GM21619 (cell line): ENCODE results near the gene APCDD1L.
A peak's percentile ranks its signal among the peaks of the same experiment; 100 is the strongest.

Experiments used
- ATAC-seq: cut with Tn5 transposase; IDR thresholded peaks from one replicate; pipeline ENCODE4 v1.9.1; 2021; ENCODE audit not compliant: unreplicated experiment

Gene APCDD1L

GRCh38 chr20:58467572-58468527, 47.3 kb downstream of the APCDD1L start:
- no peak for ATAC-seq

DNA sequence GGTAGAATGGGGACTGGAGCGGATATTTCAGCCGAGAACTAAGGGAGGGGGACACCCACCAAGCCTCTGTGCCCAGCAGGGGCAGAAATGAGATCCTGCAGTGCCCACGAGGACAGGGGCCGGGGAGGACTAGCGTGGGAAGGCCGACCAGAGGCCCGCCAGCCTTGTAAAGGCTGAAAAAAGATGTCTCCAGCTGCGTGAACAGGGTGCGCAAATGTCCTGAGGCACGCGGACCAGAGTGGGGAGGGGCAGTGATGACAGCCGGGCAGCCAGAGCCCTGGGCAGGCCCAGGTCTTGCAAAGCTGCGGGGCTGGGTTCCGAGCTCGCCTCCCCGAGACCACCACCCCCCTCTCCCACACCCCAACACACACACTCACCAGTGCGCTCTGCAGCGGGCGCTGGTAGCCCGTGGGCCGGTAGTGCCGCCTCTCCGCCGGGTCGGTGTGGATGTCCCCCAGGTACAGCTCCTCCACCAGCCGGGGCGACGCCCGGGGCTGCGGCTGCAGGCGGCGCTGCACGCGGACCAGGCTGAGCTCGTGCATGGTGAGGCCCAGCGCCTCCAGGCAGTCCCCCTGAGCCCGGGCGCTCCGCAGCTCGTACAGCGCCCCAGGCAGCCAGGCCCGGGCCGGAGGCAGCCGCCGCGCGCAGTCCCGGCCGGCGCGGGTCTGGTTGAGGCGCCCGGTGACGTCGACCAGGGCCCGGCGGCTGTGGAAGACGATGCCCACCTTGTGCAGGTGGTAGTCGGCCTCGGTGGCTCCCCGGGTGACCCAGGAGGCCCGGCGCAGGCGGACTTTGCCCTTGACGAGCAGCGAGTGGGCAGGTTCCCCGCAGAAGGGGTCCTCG, 48.2 kb downstream of the APCDD1L start:
- no peak for ATAC-seq

- ATAC-seq: no peak
Observed at GRCh38 chr20:58466095-58466708, 49.0 kb downstream of the APCDD1L start.

GRCh38 chr20:58464838-58465237, 50.4 kb downstream of the APCDD1L start:
- ATAC-seq: no peak

DNA sequence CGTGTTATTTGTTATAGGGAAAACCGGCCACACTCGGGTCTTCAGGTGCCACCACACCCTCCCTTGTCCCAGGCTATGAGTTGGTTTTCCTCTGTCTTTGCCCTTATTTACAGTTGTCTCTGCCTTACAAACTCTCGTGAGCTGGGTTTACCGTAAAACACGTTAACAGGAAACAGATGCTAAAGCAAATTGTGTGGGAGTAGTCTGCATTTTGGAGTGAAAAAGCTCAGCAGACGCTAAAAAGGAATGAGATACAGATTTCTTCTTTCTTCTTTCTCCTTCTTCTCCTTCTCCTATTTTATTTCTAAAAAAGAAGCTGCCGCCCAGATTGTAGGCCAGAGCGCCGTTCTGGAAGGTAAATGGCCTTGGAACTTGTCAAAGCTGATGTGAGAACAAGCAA, 51.9 kb downstream of the APCDD1L start:
- ATAC-seq: no peak

GRCh38 chr20:58461899-58462298, 53.3 kb downstream of the APCDD1L start:
- ATAC-seq: no peak

GRCh38 chr20:58461104-58461503, 54.1 kb downstream of the APCDD1L start:
- ATAC-seq: no peak

- peak; percentile 20 for ATAC-seq
Observed at GRCh38 chr20:58459058-58459750, 56.0 kb downstream of the APCDD1L start.

DNA sequence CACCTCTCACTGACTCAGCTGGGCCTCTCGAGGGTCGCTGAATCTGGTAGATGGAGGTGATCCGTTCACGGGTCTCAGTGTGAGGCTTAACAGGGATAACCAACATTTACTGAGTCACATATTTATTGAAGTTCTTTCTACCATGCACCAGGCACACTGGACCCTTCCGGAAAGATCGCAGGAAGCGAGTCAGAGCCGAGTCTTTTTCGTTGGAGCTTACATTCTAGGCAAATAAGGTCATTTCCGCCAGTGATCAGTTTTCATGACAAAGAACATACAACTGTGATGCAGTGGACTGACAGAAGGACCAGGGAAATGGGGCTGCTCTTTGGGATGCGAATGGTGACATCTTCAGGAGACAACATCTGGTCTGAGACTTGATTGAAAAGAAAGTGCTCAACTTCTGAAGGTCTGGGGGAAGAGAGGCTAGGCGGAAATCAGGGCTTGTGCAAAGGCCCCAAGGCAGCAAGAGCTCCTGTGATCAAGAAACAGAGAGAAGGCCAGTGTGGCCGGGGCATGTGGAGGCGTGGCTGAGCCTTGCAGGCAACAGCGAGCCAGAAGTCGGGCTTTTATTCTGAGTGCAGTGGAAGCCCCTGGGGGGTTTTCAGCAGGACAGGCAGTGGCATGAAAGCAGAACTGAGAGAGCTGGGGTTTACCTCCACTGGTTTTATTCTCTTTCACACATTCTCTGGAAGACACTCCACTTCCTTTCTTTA, 56.7 kb downstream of the APCDD1L start:
- ATAC-seq: peak; percentile 96

DNA sequence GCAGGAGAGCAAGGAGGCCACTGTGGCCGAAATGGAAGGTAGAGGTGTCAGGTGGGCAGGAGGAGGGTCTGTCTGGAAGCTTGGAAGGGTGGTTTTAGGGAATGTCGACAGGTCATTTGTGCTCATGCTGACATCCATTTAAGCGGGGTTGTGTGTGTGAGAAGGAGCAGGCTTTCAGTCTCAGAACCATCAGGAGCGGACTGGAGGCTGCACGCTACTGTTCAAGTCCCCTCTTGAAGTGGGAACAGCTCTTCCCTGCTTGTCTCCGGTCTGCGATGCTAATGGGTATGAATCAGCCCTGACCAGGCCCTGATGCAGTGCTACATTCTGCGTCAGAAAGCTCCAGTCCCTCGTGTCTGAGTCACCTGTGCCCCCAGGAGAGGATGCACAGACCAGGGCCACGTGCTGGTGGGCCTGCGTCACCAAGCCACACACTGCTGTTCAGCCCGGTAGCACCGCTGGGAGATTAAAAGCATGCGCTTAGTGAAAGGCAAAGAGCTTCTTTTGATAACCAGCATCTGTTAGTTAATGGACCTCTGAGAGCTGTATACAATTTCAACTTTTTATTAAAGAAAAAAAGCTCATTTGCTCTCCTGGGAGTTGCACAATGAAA, 58.0 kb downstream of the APCDD1L start:
- ATAC-seq: no peak

DNA sequence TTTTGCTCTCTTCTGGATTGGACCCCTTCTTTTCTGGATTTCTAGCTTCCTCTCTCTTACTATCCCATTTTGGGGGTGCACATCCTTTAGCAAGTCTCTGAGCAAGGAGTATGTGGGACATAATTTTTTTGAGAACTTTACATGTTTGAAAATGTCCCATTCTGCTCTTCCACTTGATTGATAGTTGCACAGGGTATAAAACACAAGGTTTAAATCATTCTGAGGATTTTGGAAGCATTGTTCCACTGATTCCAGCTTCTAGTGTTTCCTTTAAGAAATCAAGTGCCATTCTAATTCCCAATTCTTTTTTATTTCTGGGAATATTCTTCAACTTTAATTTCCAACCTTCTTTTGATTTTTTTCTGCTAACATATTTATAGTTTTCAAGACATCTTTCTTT, 60.7 kb downstream of the APCDD1L start:
- ATAC-seq: no peak

GRCh38 chr20:58453391-58453790, 61.8 kb downstream of the APCDD1L start:
- no peak for ATAC-seq

DNA sequence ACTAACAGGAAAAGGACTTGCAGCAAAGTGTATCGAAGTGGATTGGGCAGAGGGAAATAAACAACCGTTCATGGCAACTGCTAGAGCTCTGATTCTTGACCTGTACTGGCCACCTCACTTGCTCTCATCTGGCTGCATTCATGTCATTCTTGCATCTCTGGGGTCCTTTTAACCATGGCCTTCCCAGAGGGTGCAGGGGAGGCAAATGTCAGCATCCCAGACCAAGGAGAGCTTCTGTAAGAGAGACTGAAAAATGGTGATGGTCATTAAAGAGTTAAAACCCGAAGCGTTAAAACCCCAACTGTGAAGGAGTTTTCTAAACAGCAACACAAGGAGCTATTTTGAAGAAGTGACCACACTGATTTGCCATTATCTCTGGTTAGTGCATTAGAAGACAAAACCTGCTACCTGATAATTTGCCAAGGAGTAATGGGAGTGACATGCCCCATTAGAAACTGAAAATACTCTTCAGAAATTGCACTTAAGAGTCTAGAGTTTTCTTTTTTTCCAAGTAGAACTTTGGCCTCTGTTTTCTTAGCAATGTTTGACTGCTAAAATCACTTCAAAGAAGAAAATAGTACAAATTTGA, 62.4 kb downstream of the APCDD1L start:
- ATAC-seq: no peak

GRCh38 chr20:58450254-58450653, 64.9 kb downstream of the APCDD1L start:
- peak; percentile 61 for ATAC-seq

- no peak for ATAC-seq
Observed at GRCh38 chr20:58449681-58450221, 65.4 kb downstream of the APCDD1L start.

DNA sequence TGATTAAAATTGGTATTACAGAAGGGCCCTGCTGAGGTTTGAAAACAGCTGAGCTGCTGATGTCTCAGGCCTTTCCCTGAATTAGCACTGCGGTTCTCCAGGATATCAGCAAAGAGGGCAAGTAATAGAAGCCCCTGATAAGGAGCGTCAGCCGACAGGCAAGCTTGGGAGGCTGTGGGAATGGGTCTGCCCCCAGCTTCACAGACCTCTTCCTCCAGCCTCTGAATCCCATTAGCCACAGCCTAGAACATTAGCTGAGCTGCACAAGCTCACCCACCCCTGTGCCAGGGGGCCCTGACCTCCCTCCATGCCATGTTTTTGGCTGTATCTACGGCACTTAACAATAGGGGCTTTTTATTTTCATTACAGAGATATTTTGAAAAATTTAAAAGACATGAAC, 66.2 kb downstream of the APCDD1L start:
- ATAC-seq: no peak

- no peak for ATAC-seq
Observed at GRCh38 chr20:58447511-58448391, 67.4 kb downstream of the APCDD1L start.

DNA sequence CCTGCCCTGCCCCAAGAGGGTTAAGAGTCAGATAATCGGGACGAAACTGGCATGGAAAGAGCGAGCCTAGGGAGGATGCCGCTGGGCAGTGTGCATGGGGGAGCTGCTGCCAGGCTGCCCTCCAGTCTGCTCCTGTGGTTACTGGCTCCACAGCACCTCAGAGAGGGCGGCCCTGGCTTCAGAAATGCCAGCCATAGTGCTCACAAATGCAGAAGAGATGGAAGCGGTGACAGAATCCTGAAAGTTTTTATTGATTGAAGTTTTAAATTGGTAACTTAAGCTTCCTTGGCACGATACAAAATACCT, 68.3 kb downstream of the APCDD1L start:
- no peak for ATAC-seq
